Neuronal stem cell (in vitro differentiated cells): ENCODE results near the gene FBXL7.

ENCODE experiments used
- DNase-seq: peaks from one replicate; pipeline ENCODE4 v3.0.0-alpha.2; 2013; ENCODE audit warnings: low spot score
- H2AFZ ChIP-seq: one replicate; pipeline ENCODE4 v1.6.1; 2013; ENCODE audit warnings: mild to moderate bottlenecking, low read length, inconsistent platforms
- H2AK5ac ChIP-seq: 2 replicates; pipeline ENCODE4 v1.6.1; 2013; ENCODE audit warnings: low read depth, mild to moderate bottlenecking, inconsistent platforms, low read length, moderate library complexity, mixed read lengths
- H2BK120ac ChIP-seq: 2 replicates; pipeline ENCODE4 v1.6.1; 2013; ENCODE audit warnings: low read depth, mild to moderate bottlenecking, inconsistent platforms, low read length, moderate library complexity, mixed read lengths
- H2BK12ac ChIP-seq: one replicate; pipeline ENCODE4 v1.6.1; 2013; ENCODE audit warnings: low read length, inconsistent platforms
- H2BK15ac ChIP-seq: 2 replicates; pipeline ENCODE4 v1.6.1; 2013; ENCODE audit warnings: mild to moderate bottlenecking, low read length, inconsistent platforms, mixed read lengths
- H2BK5ac ChIP-seq: one replicate; pipeline ENCODE4 v1.6.1; 2013; ENCODE audit warnings: inconsistent platforms, mild to moderate bottlenecking, low read length, moderate library complexity
- H3K14ac ChIP-seq: one replicate; pipeline ENCODE4 v1.6.1; 2013; ENCODE audit warnings: low read length, inconsistent platforms
- H3K18ac ChIP-seq: 2 replicates; pipeline ENCODE4 v1.6.1; 2013; ENCODE audit warnings: low read length, inconsistent platforms
- H3K23ac ChIP-seq: 2 replicates; pipeline ENCODE4 v1.6.1; 2013; ENCODE audit warnings: low read depth, mild to moderate bottlenecking, mixed read lengths, low read length, inconsistent platforms; ENCODE audit not compliant: poor library complexity
- H3K27ac ChIP-seq: replicated peaks from 3 replicates; pipeline ENCODE4 v1.5.1; 2013; ENCODE audit warnings: low read length, inconsistent platforms
- H3K27me3 ChIP-seq, 3 experiments: 2 replicates each; pipeline ENCODE4 v1.6.1; 2013; ENCODE audit warnings: low read length in 3 of 3, mild to moderate bottlenecking in 2 of 3, inconsistent platforms in 1 of 3, low read depth in 1 of 3, mixed read lengths in 1 of 3, moderate library complexity in 1 of 3; ENCODE audit not compliant: control insufficient read depth in 3 of 3, insufficient read depth in 3 of 3
- H3K36me3 ChIP-seq, 2 donors: replicated peaks in 1 of 2; 2 replicates each; pipeline ENCODE4 v1.6.1; 2013; ENCODE audit warnings: low read length in 2 of 2; ENCODE audit not compliant: control insufficient read depth in 2 of 2, insufficient read depth in 2 of 2
- H3K4ac ChIP-seq: 2 replicates; pipeline ENCODE4 v1.6.1; 2013; ENCODE audit warnings: inconsistent platforms, mild to moderate bottlenecking, low read length, moderate library complexity
- H3K4me1 ChIP-seq, 2 donors: 1 replicate in 1 of 2; 2 replicates in 1 of 2; pipeline ENCODE4 v1.6.1; 2013; ENCODE audit warnings: low read length in 2 of 2, low read depth in 1 of 2; ENCODE audit not compliant: control insufficient read depth in 2 of 2, insufficient read depth in 1 of 2
- H3K4me2 ChIP-seq: one replicate; pipeline ENCODE4 v1.6.1; 2013; ENCODE audit warnings: mild to moderate bottlenecking, low read length, inconsistent platforms; ENCODE audit not compliant: insufficient read depth, poor library complexity, severe bottlenecking
- H3K4me3 ChIP-seq, 2 donors: 2 replicates each; pipeline ENCODE4 v1.5.1; 2013; ENCODE audit warnings: low read length in 2 of 2, mild to moderate bottlenecking in 2 of 2, inconsistent platforms in 1 of 2, moderate library complexity in 1 of 2
- H3K79me1 ChIP-seq: one replicate; pipeline ENCODE4 v1.6.1; 2013; ENCODE audit warnings: low read depth, mild to moderate bottlenecking, inconsistent platforms, low read length, moderate library complexity
- H3K9ac ChIP-seq: one replicate; pipeline ENCODE4 v1.6.1; 2013; ENCODE audit warnings: mild to moderate bottlenecking, low read depth, low read length, inconsistent platforms; ENCODE audit not compliant: poor library complexity
- H3K9me3 ChIP-seq, 2 donors: replicated peaks in 1 of 2; 2 replicates each; pipeline versions ENCODE3 to v1.6.1; 2013; ENCODE audit warnings: low read length in 2 of 2, mild to moderate bottlenecking in 2 of 2, inconsistent platforms in 1 of 2, low read depth in 1 of 2, mixed read lengths in 1 of 2, moderate library complexity in 1 of 2; ENCODE audit not compliant: control insufficient read depth in 2 of 2, insufficient read depth in 1 of 2
- H4K8ac ChIP-seq: one replicate; pipeline ENCODE4 v1.6.1; 2013; ENCODE audit warnings: low read depth, mild to moderate bottlenecking, inconsistent platforms, low read length, moderate library complexity
- H4K91ac ChIP-seq: one replicate; pipeline ENCODE4 v1.6.1; 2013; ENCODE audit warnings: low read length, low read depth, mild to moderate bottlenecking, inconsistent platforms; ENCODE audit not compliant: poor library complexity
- WGBS, 2 donors: extraction: QIAGEN DNeasy Blood & Tissue Kit; methylation state at CpG; one replicate each; pipeline ENCODE4 v1.1.7; 2013; ENCODE audit warnings: missing lambda C conversion rate in 2 of 2, mixed read lengths in 1 of 2; ENCODE audit not compliant: insufficient read length in 2 of 2, insufficient replicate concordance in 1 of 2; ENCODE audit errors: extremely low coverage in 2 of 2; 5-methylcytosine and 5-hydroxymethylcytosine counted together

FBXL7 gene

DNA sequence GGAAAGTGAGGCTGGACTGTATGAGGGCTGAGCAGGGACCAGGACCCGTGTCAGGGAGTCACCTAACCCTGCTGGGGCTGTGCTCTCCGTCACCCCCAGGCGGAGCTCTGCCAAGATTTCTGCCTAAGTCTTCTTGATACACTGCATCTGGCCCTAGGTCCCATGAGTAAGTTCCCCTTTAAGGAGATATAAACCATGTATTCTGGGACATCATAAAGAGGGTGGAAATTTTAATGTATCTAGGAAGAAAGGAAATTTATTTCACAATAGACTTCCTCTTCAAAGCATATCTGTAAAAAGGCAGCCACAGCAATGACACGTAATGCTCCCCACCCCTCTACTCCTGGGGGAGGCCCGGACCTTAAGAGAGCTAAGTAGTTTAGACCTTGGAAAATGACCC, 183.4 kb downstream of the FBXL7 start:
- H3K27me3 ChIP-seq: no peaks in the 10 kb centered on the region
- H4K91ac ChIP-seq: no peak overlapping the region
- no peak overlapping the region for H3K4me3 ChIP-seq
- no peak overlapping the region for H3K18ac ChIP-seq
- no peak overlapping the region for H2BK5ac ChIP-seq
- H3K4me2 ChIP-seq: no peak overlapping the region
- no peaks in the 10 kb centered on the region for H3K4me1 ChIP-seq
- no peaks in the 10 kb centered on the region for H3K36me3 ChIP-seq
- H3K27ac ChIP-seq: no peak overlapping the region
- no peak overlapping the region for H3K9ac ChIP-seq
- H3K4ac ChIP-seq: no peak overlapping the region
- no peaks in the 10 kb centered on the region for H3K79me1 ChIP-seq
- no peak overlapping the region for H2BK15ac ChIP-seq
- no peak overlapping the region for H3K23ac ChIP-seq
- no peak overlapping the region for H4K8ac ChIP-seq
- no peak overlapping the region for H2AFZ ChIP-seq
- H2BK120ac ChIP-seq: no peak overlapping the region
- no peak overlapping the region for H2BK12ac ChIP-seq
- no peak overlapping the region for H2AK5ac ChIP-seq
- WGBS, 2 donors: no CpG with 5 or more reads among the region's 5 CpGs
- DNase-seq: peak; percentile 6
- no peak overlapping the region for H3K14ac ChIP-seq
- H3K9me3 ChIP-seq: no peaks in the 10 kb centered on the region

DNA sequence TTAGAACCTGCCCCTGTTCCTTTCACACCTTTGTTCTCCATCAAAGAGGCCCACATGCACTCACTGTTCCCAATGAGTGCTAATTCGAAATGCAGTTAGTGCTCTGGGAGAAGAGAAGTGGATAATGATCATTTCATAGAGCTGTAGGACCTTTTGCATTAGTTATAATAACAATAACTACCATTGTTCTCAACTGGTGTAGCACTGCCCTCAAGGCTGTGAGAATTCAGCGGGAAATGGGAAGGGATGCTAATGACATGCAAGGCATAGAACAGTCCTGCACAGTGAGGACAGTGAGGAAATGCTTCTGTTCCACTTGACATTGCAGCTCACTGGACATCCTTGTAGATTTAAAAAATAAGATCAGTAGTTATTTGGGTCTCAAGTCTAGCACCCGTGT, 187.4 kb downstream of the FBXL7 start:
- H3K4me3 ChIP-seq: no peak overlapping the region
- H3K4me1 ChIP-seq: peaks cover 0 to 4% of the 10 kb centered on the region in 2 donors
- no peak overlapping the region for H4K8ac ChIP-seq
- no peak overlapping the region for H2BK12ac ChIP-seq
- H2AK5ac ChIP-seq: no peak overlapping the region
- no peak overlapping the region for H2BK5ac ChIP-seq
- H3K27me3 ChIP-seq: no peaks in the 10 kb centered on the region
- no peak overlapping the region for H3K23ac ChIP-seq
- H3K14ac ChIP-seq: no peak overlapping the region
- no peaks in the 10 kb centered on the region for H3K36me3 ChIP-seq
- no CpG with 5 or more reads among the region's 3 CpGs for WGBS, 2 donors
- no peak overlapping the region for H4K91ac ChIP-seq
- H2BK120ac ChIP-seq: no peak overlapping the region
- H3K27ac ChIP-seq: no peak overlapping the region
- no peak overlapping the region for H3K18ac ChIP-seq
- no peaks in the 10 kb centered on the region for H3K79me1 ChIP-seq
- H3K9me3 ChIP-seq: no peaks in the 10 kb centered on the region
- no peak overlapping the region for H2BK15ac ChIP-seq
- H3K4me2 ChIP-seq: no peak overlapping the region
- H2AFZ ChIP-seq: no peak overlapping the region
- no peak for DNase-seq
- no peak overlapping the region for H3K4ac ChIP-seq
- no peak overlapping the region for H3K9ac ChIP-seq

DNA sequence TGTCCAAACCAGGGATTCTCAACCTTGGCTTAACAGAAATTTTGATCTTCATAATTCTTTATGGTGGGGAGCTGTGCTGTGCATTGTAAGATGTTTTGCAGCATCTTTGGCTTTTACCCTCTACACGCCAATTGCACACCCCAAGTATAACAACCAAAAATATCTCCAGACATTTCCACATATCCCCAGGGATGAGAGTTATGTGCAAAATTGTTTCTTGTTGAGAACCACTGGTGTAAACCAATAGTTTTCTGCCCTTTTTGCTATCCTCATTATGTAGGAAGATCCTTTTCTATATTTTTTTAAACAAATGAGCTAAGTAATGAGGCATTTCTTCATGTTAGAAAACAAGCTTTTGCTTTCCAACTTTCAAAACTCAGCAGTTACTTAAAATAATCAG, 189.9 kb downstream of the FBXL7 start:
- no CpG with 5 or more reads among the region's 1 CpG for WGBS, 2 donors

DNA sequence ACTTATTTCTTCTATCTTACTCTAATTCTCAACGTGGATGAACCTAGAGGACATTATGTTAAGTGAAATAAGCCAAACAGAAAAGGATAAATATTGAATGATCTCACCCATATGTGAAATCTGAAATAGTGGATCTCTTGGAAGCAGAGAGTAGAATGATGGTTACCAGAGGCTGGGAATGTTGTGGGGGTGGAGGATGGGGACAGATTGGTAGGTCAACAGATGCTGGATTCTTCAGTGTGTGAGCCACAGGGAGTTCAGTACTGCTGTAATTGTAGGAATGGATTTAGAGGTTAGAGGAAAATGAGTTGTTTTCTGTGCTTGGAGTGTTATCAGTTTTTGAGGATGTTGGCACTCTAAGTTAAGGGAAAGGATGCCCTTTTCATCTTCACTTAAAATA, 190.6 kb downstream of the FBXL7 start:
- no peak overlapping the region for H4K8ac ChIP-seq
- no CpG with 5 or more reads among the region's 1 CpG for WGBS, 2 donors
- H3K27ac ChIP-seq: no peak overlapping the region
- H2AFZ ChIP-seq: no peak overlapping the region
- no peak overlapping the region for H3K4ac ChIP-seq
- no peak overlapping the region for H2AK5ac ChIP-seq
- H3K23ac ChIP-seq: no peak overlapping the region
- H3K4me3 ChIP-seq: no peak overlapping the region
- no peak overlapping the region for H3K18ac ChIP-seq
- no peak overlapping the region for H4K91ac ChIP-seq
- H2BK12ac ChIP-seq: no peak overlapping the region
- H2BK120ac ChIP-seq: no peak overlapping the region
- no peak for DNase-seq
- H2BK5ac ChIP-seq: no peak overlapping the region
- H3K4me2 ChIP-seq: no peak overlapping the region
- no peak overlapping the region for H3K14ac ChIP-seq
- peaks cover 6 to 15% of the 10 kb centered on the region in 2 donors for H3K4me1 ChIP-seq
- H3K9ac ChIP-seq: no peak overlapping the region
- no peaks in the 10 kb centered on the region for H3K36me3 ChIP-seq
- peaks cover 2% of the 10 kb centered on the region for H3K79me1 ChIP-seq
- no peak overlapping the region for H2BK15ac ChIP-seq
- no peaks in the 10 kb centered on the region for H3K27me3 ChIP-seq
- H3K9me3 ChIP-seq: peaks cover 0 to 3% of the 10 kb centered on the region in 2 donors

More for the DNA sequence above, 189.9 kb downstream of the FBXL7 start:
- no peak overlapping the region for H2BK12ac ChIP-seq
- no peak overlapping the region for H2BK120ac ChIP-seq
- no peak overlapping the region for H2BK5ac ChIP-seq
- H3K9me3 ChIP-seq: peaks cover 0 to 3% of the 10 kb centered on the region in 2 donors
- peaks cover 6 to 9% of the 10 kb centered on the region in 2 donors for H3K4me1 ChIP-seq
- no peak overlapping the region for H3K4ac ChIP-seq
- H3K79me1 ChIP-seq: peaks cover 2% of the 10 kb centered on the region
- H3K4me3 ChIP-seq: no peak overlapping the region
- H3K4me2 ChIP-seq: no peak overlapping the region
- no peak overlapping the region for H4K91ac ChIP-seq
- H3K9ac ChIP-seq: no peak overlapping the region
- no peak overlapping the region for H2AK5ac ChIP-seq
- no peaks in the 10 kb centered on the region for H3K36me3 ChIP-seq
- DNase-seq: no peak
- no peak overlapping the region for H3K14ac ChIP-seq
- H3K27me3 ChIP-seq: no peaks in the 10 kb centered on the region
- H3K27ac ChIP-seq: no peak overlapping the region
- H4K8ac ChIP-seq: no peak overlapping the region
- H3K18ac ChIP-seq: no peak overlapping the region
- H2BK15ac ChIP-seq: no peak overlapping the region
- H2AFZ ChIP-seq: no peak overlapping the region
- H3K23ac ChIP-seq: no peak overlapping the region
